Stimulated activated CD8-positive, alpha-beta memory T cell treated with anti-CD3 and anti-CD28 coated beads, Interleukin-4, amount 100 ng/mL, for 48 hours (primary cell): ENCODE results near the gene PPP1R37.

ENCODE experiments used
- DNase-seq: peaks from one replicate; pipeline ENCODE4 v3.0.0-alpha.2; 2020

Gene PPP1R37

GRCh38 chr19:45156011-45156630 lies 63.1 kb downstream of the PPP1R37 start:
- no peak for DNase-seq

- DNase-seq = no peak
Observed at GRCh38 chr19:45156751-45157150, 63.8 kb downstream of the PPP1R37 start.

GRCh38 chr19:45158503-45159209 lies 65.7 kb downstream of the PPP1R37 start:
- DNase-seq = no peak

- DNase-seq = no peak
Observed at GRCh38 chr19:45159210-45159970, 66.4 kb downstream of the PPP1R37 start.

- no peak for DNase-seq
Observed at GRCh38 chr19:45159971-45160324, 67.0 kb downstream of the PPP1R37 start.

- no peak for DNase-seq
Observed at GRCh38 chr19:45160870-45161737, 68.1 kb downstream of the PPP1R37 start, which contains the start of gene NKPD1. TSS of gene NKPD1 (minus strand) at chr19:45160982. CDS start at chr19:45160150, 832 bp downstream.

GRCh38 chr19:45161738-45162607 lies 69.0 kb downstream of the PPP1R37 start:
- no peak for DNase-seq

GRCh38 chr19:45162608-45163143 lies 69.7 kb downstream of the PPP1R37 start:
- no peak for DNase-seq

- no peak for DNase-seq
Observed at GRCh38 chr19:45163156-45163555, 70.2 kb downstream of the PPP1R37 start.

GRCh38 chr19:45163751-45164460 lies 70.9 kb downstream of the PPP1R37 start:
- no peak for DNase-seq

- peak; percentile 81 for DNase-seq
Observed at GRCh38 chr19:45164577-45165335, 71.8 kb downstream of the PPP1R37 start.

GRCh38 chr19:45166723-45167252 lies 73.8 kb downstream of the PPP1R37 start:
- no peak for DNase-seq

- no peak for DNase-seq
Observed at GRCh38 chr19:45168767-45169351, 75.9 kb downstream of the PPP1R37 start.

GRCh38 chr19:45169602-45170001 lies 76.6 kb downstream of the PPP1R37 start:
- no peak for DNase-seq

- no peak for DNase-seq
Observed at GRCh38 chr19:45170146-45171106, 77.4 kb downstream of the PPP1R37 start.

- DNase-seq = peak; percentile 59
Observed at GRCh38 chr19:45171211-45171623, 78.2 kb downstream of the PPP1R37 start.

GRCh38 chr19:45172173-45172572 lies 79.2 kb downstream of the PPP1R37 start:
- DNase-seq = peak; percentile 43

GRCh38 chr19:45172611-45173208 lies 79.7 kb downstream of the PPP1R37 start:
- DNase-seq = no peak
